HL-60 (cell line): ENCODE data around the gene DYNLT5.

ENCODE experiments used
- POLR2AphosphoS5 ChIP-seq: IDR thresholded peaks from 2 replicates; pipeline ENCODE4 v1.6.1; 2012; ENCODE audit warnings: low read depth
- TF ChIP-seq, protein P1 (sequence below): IDR thresholded peaks from one replicate; pipeline ENCODE4 v1.5.1; 2011; ENCODE audit warnings: low read length, control low read depth, inconsistent platforms; ENCODE audit not compliant: insufficient read depth
- TF ChIP-seq, protein P2 (sequence below): IDR thresholded peaks from 2 replicates; pipeline ENCODE4 v1.6.1; 2012; ENCODE audit warnings: low read depth; ENCODE audit not compliant: insufficient replicate concordance

DNA sequence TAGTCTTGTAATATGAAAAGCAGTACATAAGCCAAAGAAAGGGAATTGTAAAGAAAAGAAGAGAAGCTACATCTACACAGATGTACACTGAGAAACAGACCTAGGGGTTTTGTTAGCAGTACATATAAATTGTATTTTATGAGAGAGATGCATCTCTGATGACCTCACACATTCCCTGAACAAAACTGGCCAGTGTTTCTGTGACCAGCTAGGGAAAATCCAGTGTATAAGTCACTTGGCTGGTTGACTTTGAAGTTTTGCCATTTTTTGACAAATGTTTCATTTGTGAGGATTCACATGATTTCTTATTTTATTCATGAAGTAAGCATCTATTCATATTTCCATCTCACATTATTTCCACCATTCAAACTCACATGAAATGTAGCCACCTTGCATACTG, 28.3 kb upstream of the DYNLT5 start:
- TF ChIP-seq, protein P1, sequence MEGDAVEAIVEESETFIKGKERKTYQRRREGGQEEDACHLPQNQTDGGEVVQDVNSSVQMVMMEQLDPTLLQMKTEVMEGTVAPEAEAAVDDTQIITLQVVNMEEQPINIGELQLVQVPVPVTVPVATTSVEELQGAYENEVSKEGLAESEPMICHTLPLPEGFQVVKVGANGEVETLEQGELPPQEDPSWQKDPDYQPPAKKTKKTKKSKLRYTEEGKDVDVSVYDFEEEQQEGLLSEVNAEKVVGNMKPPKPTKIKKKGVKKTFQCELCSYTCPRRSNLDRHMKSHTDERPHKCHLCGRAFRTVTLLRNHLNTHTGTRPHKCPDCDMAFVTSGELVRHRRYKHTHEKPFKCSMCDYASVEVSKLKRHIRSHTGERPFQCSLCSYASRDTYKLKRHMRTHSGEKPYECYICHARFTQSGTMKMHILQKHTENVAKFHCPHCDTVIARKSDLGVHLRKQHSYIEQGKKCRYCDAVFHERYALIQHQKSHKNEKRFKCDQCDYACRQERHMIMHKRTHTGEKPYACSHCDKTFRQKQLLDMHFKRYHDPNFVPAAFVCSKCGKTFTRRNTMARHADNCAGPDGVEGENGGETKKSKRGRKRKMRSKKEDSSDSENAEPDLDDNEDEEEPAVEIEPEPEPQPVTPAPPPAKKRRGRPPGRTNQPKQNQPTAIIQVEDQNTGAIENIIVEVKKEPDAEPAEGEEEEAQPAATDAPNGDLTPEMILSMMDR = no peak
- TF ChIP-seq POLR2AphosphoS5 = no peak
- TF ChIP-seq, protein P2, sequence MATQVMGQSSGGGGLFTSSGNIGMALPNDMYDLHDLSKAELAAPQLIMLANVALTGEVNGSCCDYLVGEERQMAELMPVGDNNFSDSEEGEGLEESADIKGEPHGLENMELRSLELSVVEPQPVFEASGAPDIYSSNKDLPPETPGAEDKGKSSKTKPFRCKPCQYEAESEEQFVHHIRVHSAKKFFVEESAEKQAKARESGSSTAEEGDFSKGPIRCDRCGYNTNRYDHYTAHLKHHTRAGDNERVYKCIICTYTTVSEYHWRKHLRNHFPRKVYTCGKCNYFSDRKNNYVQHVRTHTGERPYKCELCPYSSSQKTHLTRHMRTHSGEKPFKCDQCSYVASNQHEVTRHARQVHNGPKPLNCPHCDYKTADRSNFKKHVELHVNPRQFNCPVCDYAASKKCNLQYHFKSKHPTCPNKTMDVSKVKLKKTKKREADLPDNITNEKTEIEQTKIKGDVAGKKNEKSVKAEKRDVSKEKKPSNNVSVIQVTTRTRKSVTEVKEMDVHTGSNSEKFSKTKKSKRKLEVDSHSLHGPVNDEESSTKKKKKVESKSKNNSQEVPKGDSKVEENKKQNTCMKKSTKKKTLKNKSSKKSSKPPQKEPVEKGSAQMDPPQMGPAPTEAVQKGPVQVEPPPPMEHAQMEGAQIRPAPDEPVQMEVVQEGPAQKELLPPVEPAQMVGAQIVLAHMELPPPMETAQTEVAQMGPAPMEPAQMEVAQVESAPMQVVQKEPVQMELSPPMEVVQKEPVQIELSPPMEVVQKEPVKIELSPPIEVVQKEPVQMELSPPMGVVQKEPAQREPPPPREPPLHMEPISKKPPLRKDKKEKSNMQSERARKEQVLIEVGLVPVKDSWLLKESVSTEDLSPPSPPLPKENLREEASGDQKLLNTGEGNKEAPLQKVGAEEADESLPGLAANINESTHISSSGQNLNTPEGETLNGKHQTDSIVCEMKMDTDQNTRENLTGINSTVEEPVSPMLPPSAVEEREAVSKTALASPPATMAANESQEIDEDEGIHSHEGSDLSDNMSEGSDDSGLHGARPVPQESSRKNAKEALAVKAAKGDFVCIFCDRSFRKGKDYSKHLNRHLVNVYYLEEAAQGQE = no peak
